Endothelial cell of umbilical vein (primary cell): Measurements from ENCODE around the gene ANO1. TPM values are rescaled to one million over a fixed set of nuclear protein-coding genes. Genes with fewer than 3 reads are reported as not detected.

Experiments used
- BruUV-seq: library from RNA; stranded (reverse); fragments of 400-500 nt; replicated peaks from 2 replicates; lab custom pipeline; 2021; lab: Mats Ljungman, UMichigan
- CTCF ChIA-PET: fragments of 300-600, 350-600 bp; sonication (Branson Sonifier 250); formaldehyde crosslinking; loops from one replicate; lab custom pipeline; 2021; ENCODE audit warnings: antibody characterized with exemption, inconsistent platforms; lab: Charles Lee
- POLR2A ChIA-PET: fragments of 300-600, 350-600 bp; sonication (Branson Sonifier 250); formaldehyde crosslinking; loops from one replicate; lab custom pipeline; 2021; ENCODE audit warnings: antibody characterized with exemption, inconsistent platforms; lab: Charles Lee
- DNase-seq: peaks from one replicate; pipeline ENCODE4 v3.0.0-alpha.2; 2011; ENCODE audit warnings: low read depth, low spot score
- FAIRE-seq: peaks from 2 replicates; lab custom pipeline; 2011; peaks lifted over from hg19 to GRCh38; lab: Jason Lieb, UNC
- H2AFZ ChIP-seq: 2 replicates; pipeline ENCODE4 v1.6.0; 2012; ENCODE audit warnings: low read depth, low read length, control low read depth, inconsistent platforms
- H3K27ac ChIP-seq: 2 replicates; pipeline ENCODE4 v1.5.1; 2011; ENCODE audit warnings: low read depth, mild to moderate bottlenecking, control low read depth, low read length, moderate library complexity; ENCODE audit not compliant: insufficient read depth
- H3K27me3 ChIP-seq, 2 experiments: 2 replicates each; pipeline versions ENCODE4 v1.6.0 to v1.6.1; 2011; ENCODE audit warnings: low read length in 2 of 2, mixed read lengths in 1 of 2; ENCODE audit not compliant: control insufficient read depth in 2 of 2, insufficient read depth in 2 of 2
- H3K36me3 ChIP-seq, 2 experiments: 2 replicates in 1 of 2; 3 replicates in 1 of 2; pipeline ENCODE4 v1.5.1; 2011; ENCODE audit warnings: low read length in 2 of 2, mild to moderate bottlenecking in 1 of 2, moderate library complexity in 1 of 2; ENCODE audit not compliant: control insufficient read depth in 2 of 2, insufficient read depth in 2 of 2; ENCODE audit errors: extremely low read depth in 1 of 2
- H3K4me1 ChIP-seq: 3 replicates; pipeline ENCODE4 v1.5.1; 2011; ENCODE audit warnings: mild to moderate bottlenecking, low read length; ENCODE audit not compliant: control insufficient read depth, insufficient read depth; ENCODE audit errors: extremely low read depth
- H3K4me2 ChIP-seq: 2 replicates; pipeline ENCODE4 v1.6.1; 2011; ENCODE audit warnings: low read length, control low read depth, mixed read lengths; ENCODE audit not compliant: insufficient read depth
- H3K4me3 ChIP-seq, 3 experiments: fragments of 200-600 bp in 1 of 3; sonication (generic), shearing (Covaris generic) in 1 of 3; replicated peaks in 1 of 3; 2 replicates each; pipeline ENCODE4 v1.5.1; 2011 to 2016; ENCODE audit warnings: control low read depth in 3 of 3, low read length in 3 of 3, mild to moderate bottlenecking in 2 of 3, inconsistent platforms in 1 of 3, low read depth in 1 of 3, moderate library complexity in 1 of 3; ENCODE audit not compliant: insufficient read depth in 1 of 3
- H3K79me2 ChIP-seq: 2 replicates; pipeline ENCODE4 v1.6.0; 2012; ENCODE audit warnings: low read length, inconsistent platforms; ENCODE audit not compliant: control insufficient read depth, insufficient read depth
- H3K9ac ChIP-seq: replicated peaks from 2 replicates; pipeline ENCODE3; 2011; ENCODE audit warnings: low read length, control low read depth; ENCODE audit not compliant: insufficient read depth; ENCODE audit errors: extremely low read depth
- H3K9me1 ChIP-seq: replicated peaks from 3 replicates; pipeline ENCODE4 v1.6.0; 2011; ENCODE audit warnings: mild to moderate bottlenecking, low read length; ENCODE audit not compliant: control insufficient read depth, insufficient read depth; ENCODE audit errors: extremely low read depth
- H3K9me3 ChIP-seq: replicated peaks from 2 replicates; pipeline ENCODE4 v1.5.1; 2012; ENCODE audit warnings: low read length, inconsistent platforms; ENCODE audit not compliant: control insufficient read depth, insufficient read depth
- H4K20me1 ChIP-seq: replicated peaks from 2 replicates; pipeline ENCODE3; 2011; ENCODE audit warnings: mild to moderate bottlenecking, low read length; ENCODE audit not compliant: control insufficient read depth, insufficient read depth; ENCODE audit errors: extremely low read depth
- EZH2 ChIP-seq: IDR thresholded peaks from 2 replicates; pipeline ENCODE4 v1.6.1; 2012; ENCODE audit warnings: borderline replicate concordance, low read depth, mild to moderate bottlenecking, moderate library complexity, low read length, inconsistent platforms; ENCODE audit not compliant: severe bottlenecking
- FOS ChIP-seq: IDR thresholded peaks from 2 replicates; pipeline ENCODE4 v1.6.1; 2011; ENCODE audit warnings: mild to moderate bottlenecking, low read length, moderate library complexity, borderline replicate concordance; ENCODE audit not compliant: insufficient read depth
- GATA2 ChIP-seq: IDR thresholded peaks from 2 replicates; pipeline ENCODE4 v1.7.0; 2011; ENCODE audit warnings: low read depth, mild to moderate bottlenecking, moderate library complexity, mixed read lengths, low read length; ENCODE audit not compliant: insufficient read length, insufficient read depth
- JUN ChIP-seq: IDR thresholded peaks from 2 replicates; pipeline ENCODE4 v1.6.1; 2011; ENCODE audit warnings: borderline replicate concordance, low read depth; ENCODE audit not compliant: insufficient read length, insufficient read depth
- MYC ChIP-seq: IDR thresholded peaks from one replicate; pipeline ENCODE4 v1.6.1; 2011; ENCODE audit warnings: mild to moderate bottlenecking, low read depth, low read length
- POLR2A ChIP-seq: IDR thresholded peaks from 2 replicates; pipeline ENCODE4 v1.6.1; 2012; ENCODE audit warnings: low read depth, mild to moderate bottlenecking, control low read depth, low read length
- POLR2AphosphoS5 ChIP-seq: IDR thresholded peaks from 2 replicates; pipeline ENCODE4 v1.6.1; 2012; ENCODE audit warnings: low read depth, mild to moderate bottlenecking, control low read depth, low read length, moderate library complexity; ENCODE audit not compliant: insufficient read depth
- dilution Hi-C: fragments of 300-500 bp; cut with MboI; formaldehyde crosslinking; loops from one replicate; pipeline ENCODE4 v1.15.0; 2019; ENCODE audit warnings: low sequenced_read_pairs; ENCODE audit not compliant: extremely low pct_ligation_motif_present
- intact Hi-C: fragments of 100-400 bp; cut with micrococcal nuclease; formaldehyde crosslinking; loops from one replicate; pipeline ENCODE4 v1.10.0; 2022
- polyA plus RNA-seq, 4 experiments: library from polyadenylated mRNA; depleted of rRNA in 3 of 4; stranded (reverse) in 3 of 4; unstranded in 1 of 4; fragments of >200 nt; gene quantifications; 2 replicates each; pipeline versions ENCODE4 v1.2.1 to v1.2.3, GENCODE V29; 2011 to 2012; ENCODE audit warnings: missing spikeins in 1 of 4
- total RNA-seq: library from RNA; stranded (reverse); gene quantifications from 2 replicates; pipeline ENCODE4 v1.2.3, GENCODE V29; 2021
- TF ChIP-seq, protein P1 (sequence below), 2 donors: IDR thresholded peaks; 1 replicate in 1 of 2; 2 replicates in 1 of 2; pipeline ENCODE4 v1.5.1; 2011; ENCODE audit warnings: low read length in 2 of 2, mild to moderate bottlenecking in 2 of 2, moderate library complexity in 2 of 2, control low read depth in 1 of 2, inconsistent platforms in 1 of 2, low read depth in 1 of 2; ENCODE audit not compliant: insufficient read depth in 1 of 2; ENCODE audit errors: extremely low read depth in 1 of 2
- TF ChIP-seq, protein P2 (sequence below): IDR thresholded peaks from 2 replicates; pipeline ENCODE4 v1.6.1; 2011; ENCODE audit not compliant: insufficient read depth, insufficient read length

The ANO1 gene
- total and polyA plus RNA-seq, 2 donors (not counting 3 experiments of a cell fraction or from before 2014, with no cell fraction given), result 0.03 to 0.40 TPM

DNA sequence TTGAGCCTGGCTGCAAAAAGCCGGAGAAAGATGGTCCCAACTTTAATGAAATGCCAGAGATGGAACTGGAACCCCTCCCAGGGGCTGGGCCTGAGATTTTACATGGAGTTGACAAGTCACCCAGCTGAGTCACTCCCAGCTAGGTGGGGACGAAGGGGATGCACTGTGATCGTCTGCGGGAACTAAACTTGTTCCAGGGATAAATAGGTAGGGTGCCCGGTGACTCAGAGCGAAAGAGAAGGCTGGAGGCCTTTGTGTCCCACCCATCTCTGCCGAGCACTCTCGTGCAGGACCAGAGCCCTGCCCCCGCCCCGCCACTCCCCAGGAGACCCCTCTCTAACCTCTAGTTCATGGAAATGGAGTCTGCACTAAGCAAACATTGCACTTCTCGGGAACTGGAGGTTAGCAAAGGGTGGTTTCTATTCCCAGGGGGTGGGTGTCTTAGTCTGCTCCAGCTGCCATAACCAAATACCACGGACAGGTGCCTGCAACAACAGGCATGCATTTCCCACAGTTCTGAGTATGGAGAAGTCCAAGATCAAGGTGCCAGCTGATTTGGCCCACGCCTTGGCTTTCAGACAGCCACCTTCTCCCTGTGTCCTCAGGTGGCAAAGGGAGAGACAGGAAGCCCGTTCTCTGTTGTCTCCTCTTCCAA is 64.2 kb downstream of the ANO1 start:
- H3K27ac ChIP-seq, result no peak overlapping the region
- H3K4me1 ChIP-seq, result no peaks in the 10 kb centered on the region
- TF ChIP-seq, protein P1, sequence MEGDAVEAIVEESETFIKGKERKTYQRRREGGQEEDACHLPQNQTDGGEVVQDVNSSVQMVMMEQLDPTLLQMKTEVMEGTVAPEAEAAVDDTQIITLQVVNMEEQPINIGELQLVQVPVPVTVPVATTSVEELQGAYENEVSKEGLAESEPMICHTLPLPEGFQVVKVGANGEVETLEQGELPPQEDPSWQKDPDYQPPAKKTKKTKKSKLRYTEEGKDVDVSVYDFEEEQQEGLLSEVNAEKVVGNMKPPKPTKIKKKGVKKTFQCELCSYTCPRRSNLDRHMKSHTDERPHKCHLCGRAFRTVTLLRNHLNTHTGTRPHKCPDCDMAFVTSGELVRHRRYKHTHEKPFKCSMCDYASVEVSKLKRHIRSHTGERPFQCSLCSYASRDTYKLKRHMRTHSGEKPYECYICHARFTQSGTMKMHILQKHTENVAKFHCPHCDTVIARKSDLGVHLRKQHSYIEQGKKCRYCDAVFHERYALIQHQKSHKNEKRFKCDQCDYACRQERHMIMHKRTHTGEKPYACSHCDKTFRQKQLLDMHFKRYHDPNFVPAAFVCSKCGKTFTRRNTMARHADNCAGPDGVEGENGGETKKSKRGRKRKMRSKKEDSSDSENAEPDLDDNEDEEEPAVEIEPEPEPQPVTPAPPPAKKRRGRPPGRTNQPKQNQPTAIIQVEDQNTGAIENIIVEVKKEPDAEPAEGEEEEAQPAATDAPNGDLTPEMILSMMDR (IDR thresholded peaks at IDR 0.05; ENCODE audit: extremely low read depth in 1 of 2, insufficient read depth in 1 of 2, low read depth in 1 of 2, low read length in 2 of 2), result no peak
- TF ChIP-seq FOS, result no peak
- no peak for TF ChIP-seq MYC
- no peak for TF ChIP-seq POLR2A
- TF ChIP-seq, protein P2, sequence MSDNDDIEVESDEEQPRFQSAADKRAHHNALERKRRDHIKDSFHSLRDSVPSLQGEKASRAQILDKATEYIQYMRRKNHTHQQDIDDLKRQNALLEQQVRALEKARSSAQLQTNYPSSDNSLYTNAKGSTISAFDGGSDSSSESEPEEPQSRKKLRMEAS, result no peak
- no peak for TF ChIP-seq POLR2AphosphoS5
- TF ChIP-seq JUN, result no peak
- no peak for TF ChIP-seq GATA2
- TF ChIP-seq EZH2, result no peak
- H3K9me3 ChIP-seq, result no peaks in the 10 kb centered on the region
- peaks cover 0 to 3% of the 10 kb centered on the region in 2 experiments for H3K27me3 ChIP-seq
- H4K20me1 ChIP-seq, result no peaks in the 10 kb centered on the region
- ChIA-PET POLR2A (no interaction called here), CTCF (interaction anchor here (1.4 kb wide), 1 partner anchor 14 kb away, joined by 4 read pairs; no protein-coding TSS in a partner anchor)
- H3K4me2 ChIP-seq, result no peak overlapping the region
- dilution Hi-C loops (no loop called here), intact Hi-C loops (no loop called here)
- no TSS peak for BruUV-seq
- H2AFZ ChIP-seq, result no peak overlapping the region
- no peak overlapping the region for H3K4me3 ChIP-seq
- H3K36me3 ChIP-seq, result no peaks in the 10 kb centered on the region
- FAIRE-seq (no peak), DNase-seq (no peak)
- no peaks in the 10 kb centered on the region for H3K9me1 ChIP-seq
- H3K79me2 ChIP-seq, result no peaks in the 10 kb centered on the region
- no peak overlapping the region for H3K9ac ChIP-seq
